ENCODE measurements around the gene CAPNS1.
"Not testable (repeated sequence)": the region's sequence is repeated elsewhere in the genome, so short reads cannot be mapped to it uniquely, and the experiment has no call there.

CAPNS1 gene

GRCh38 chr19:36149673-36150406 is 10.0 kb downstream of the CAPNS1 start:
- no peak for DNase-seq

DNA sequence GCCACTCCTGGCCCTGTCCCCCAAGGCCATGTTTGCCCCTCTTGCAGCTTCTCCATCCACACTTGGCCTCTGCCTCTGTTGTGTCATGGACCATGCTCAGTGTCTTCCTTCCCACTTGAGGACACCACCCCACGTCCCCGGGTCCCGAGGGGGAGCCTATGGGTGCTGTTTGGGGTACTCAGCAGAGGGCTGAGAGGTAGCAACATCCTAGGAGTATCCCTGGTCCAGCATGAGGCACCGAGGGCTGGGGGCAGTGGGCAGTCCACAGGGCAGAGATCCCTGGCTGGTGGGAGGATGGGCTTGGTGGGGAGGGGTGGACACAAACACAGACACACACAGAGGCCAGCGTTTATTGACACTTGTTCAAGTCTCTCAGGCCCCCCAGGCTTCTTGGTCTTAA is 10.7 kb downstream of the CAPNS1 start:
- no peak for DNase-seq

GRCh38 chr19:36151144-36152018 is 11.5 kb downstream of the CAPNS1 start:
- DNase-seq, result peak in 3 of 58 donors; percentile 3 to 24 (median 16)

DNA sequence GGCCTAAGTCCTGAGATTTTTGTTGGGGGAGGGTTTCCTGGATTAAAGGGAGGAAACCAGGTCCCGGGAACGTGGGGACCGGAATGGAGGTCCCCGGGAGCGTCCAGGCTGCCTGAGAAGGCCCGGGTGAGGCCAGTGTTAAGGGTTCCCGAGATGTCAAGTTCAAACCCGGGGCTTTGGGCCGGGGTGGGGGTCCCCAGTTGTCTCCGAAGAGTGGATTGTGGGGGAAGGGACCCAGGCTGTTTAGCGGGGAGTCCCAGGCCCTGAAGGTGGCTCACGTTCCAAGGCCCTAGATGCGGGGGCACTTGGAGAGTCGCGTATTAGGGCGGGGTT is 12.1 kb downstream of the CAPNS1 start:
- no peak for DNase-seq

DNA sequence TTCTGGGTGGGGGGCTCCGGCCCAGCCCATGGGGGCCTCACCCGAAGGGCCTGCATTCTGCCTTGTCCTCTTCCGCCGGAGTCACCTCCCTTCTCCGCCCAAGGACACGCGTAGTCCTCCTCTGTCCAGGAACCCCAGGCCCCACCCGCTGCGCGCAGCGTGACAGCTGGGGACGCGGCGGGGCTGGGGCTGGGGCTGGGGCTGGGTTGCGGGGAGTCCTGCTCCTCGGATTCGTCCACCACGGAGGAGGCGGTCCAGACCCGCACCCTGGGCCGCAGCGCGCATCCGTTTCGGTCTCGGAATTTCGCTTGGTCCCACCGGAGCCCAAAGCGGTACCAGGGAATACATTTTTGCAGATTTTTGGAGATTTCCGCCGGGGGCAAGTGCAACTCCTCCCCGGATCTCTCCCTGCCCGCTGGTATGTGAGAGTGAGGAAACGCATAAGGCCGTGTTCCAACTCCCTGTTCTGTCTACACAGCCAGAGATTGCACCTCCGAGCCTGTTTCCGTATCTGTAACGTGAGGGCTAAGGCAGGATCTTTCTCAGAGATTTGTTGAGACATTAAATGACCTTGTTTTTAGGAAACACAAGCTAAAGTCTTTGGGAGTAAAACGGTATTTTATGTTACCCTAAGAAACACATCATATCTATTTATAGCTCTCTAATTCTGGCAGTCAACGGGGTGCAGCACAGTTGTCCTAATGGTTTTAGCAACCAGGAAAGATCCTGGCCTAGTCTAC is 12.7 kb downstream of the CAPNS1 start, which contains the start of gene COX7A1:
Gene COX7A1, minus strand, starts transcription at position 96 of the 740 bp plus-strand sequence. Its CDS starts 40 bp downstream, at position 56.
- DNase-seq, result peak in 14 of 58 donors; percentile 7 to 47 (median 19)

GRCh38 chr19:36153126-36153525 is 13.3 kb downstream of the CAPNS1 start:
- no peak for DNase-seq

DNA sequence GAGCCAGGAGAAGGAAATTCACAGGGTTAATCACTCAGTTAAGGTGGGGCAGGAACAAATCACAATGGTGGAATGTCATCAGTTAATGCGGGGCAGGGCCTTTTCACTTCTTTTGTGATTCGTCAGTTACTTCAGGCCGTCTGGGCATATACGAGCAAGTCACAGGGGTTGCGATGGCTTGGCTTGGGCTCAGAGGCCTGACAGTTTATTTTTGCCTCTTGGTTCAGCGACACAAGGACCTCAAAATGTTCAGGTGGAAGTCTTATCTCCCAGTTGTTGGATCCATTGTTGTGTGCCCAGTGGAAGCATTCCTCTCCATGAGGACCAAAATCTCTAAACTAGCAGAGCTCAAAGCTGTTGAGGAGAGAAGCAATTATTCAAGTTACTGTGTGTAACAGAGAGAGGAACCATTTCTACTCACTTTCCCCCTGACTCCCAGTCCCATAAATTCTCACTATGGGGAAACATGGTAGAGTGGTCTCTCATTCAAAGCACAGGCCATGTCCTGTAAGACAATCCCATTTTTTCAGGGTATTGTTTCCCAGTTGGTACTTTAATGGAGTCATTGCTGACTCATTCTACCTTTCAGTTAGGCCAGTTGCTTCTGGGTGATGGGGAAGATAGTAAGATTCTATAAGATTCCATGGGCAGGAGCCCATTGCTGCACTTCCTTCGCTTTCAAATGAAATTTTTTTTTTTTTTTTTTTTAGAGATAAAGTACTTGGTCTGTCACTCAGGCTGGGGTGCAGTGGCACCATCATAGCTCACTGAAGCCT is 21.1 kb downstream of the CAPNS1 start:
- no peak for DNase-seq

- no peak for DNase-seq
Measured at GRCh38 chr19:36163813-36164212, 23.9 kb downstream of the CAPNS1 start.

DNA sequence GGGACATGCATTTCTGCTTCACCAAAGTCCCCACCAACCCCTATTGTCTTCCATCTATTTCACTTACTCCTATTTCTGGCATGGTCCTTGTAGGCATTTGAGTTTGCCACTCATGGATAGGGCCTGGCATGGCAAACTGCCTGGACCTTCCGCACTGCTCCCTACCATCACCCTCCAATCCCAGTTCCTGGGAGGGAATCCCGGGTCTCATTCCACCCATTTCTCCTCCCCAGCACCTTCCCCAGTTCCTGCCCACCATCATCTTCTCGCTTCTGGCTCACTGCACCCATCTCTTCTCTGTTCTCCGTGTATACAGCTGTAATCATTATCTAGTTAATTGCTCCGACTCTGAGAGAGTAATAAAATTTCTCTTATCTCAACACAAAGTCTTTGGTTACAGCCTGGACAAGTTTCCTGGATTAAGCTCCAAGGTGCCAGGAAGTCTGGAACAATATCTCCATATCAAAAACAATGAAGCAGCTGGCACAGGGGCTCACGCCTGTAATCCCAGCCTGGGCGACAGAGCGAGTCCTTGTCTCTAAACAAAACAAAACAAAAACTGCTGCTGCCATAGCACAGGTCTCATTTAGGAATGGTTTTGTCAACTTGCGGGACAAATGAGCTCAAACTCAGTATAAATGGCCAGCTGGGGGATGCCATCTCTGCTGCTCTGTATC is 29.4 kb downstream of the CAPNS1 start:
- no peak for DNase-seq

DNA sequence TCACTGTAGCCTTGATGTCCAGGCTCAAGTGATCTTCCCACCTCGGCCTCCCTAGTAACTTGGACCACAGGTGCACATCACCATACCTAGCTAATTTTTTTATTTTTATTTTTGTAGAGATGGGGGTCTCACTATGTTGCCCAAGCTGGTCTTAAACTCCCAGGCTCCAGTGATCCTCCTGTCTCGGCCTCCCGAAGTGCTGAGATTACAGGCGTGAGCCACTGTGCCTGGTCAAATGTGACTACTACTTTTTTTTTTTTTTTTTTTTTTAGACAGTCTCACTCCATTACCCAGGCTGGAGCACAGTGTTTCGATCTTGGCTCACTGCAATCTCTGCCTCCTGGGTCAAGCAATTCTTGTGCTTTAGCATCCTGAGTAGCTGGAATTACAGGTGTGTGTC is 33.0 kb downstream of the CAPNS1 start:
- DNase-seq, result no peak

GRCh38 chr19:36173846-36174245 is 34.0 kb downstream of the CAPNS1 start:
- DNase-seq, result not testable (repeated sequence)

DNA sequence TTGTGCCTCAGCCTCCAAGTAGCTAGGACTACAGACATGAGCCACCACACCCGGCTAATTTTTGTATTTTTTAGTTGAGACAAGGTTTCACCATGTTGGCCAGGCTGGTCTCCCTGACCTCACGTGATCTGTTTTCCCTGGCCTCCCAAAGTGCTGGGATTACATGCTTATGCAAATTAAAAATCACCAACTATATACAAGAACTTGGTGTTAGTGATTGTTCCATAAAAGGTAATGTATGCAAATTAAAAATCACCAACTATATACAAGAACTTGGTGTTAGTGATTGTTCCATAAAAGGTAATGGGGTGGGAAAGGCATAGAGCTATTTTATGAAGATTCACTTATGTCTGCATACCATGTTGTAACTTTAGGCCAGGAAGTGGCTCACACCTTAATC is 39.2 kb downstream of the CAPNS1 start:
- DNase-seq, result not testable (repeated sequence)

GRCh38 chr19:36182612-36183244 is 42.9 kb downstream of the CAPNS1 start:
- no peak for DNase-seq

DNA sequence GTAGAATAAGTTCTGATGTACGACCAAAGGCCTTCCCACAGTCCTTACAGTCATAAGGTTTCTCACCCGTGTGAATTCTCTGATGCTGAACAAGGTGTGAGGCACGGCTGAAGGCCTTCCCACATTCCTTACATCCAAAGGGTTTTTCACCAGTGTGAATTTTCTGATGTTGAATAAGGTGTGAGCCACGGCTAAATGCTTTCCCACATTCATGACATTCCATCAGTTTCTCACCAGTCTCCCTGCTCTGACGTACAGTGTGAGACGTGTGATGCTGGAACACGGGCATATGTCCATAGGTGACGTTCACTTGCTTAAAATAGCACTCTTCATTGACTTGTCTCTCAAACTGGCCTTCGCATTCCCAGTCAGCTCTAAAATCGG is 43.4 kb downstream of the CAPNS1 start:
- DNase-seq, result no peak

GRCh38 chr19:36186722-36187121 is 46.9 kb downstream of the CAPNS1 start:
- DNase-seq, result not testable (repeated sequence)

GRCh38 chr19:36196249-36196648 is 56.4 kb downstream of the CAPNS1 start:
- DNase-seq, result no peak

DNA sequence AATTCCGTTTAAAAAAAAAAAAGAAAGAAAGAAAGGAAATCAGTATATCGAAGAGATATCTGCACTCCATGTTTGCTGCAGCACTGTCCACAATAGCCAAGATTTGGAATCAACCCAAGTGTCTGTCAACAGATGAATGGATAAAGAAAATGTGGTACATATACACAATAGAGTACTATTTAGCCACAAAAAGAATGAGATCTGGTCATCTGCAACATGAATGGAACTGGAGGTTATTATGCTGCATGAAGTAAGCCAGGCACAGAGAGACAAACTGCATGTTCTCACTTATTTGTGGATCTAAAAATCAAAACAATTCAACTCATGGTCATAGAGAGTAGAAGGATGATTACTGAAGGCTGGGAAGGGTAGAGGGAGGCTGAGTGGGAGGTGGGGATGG is 58.3 kb downstream of the CAPNS1 start:
- peak in 13 of 58 donors; percentile 14 to 88 (median 37) for DNase-seq

Data from anterior cingulate cortex (tissue), 58 donors.